GM10248 (cell line): ENCODE measurements around the gene TUBB2B.

Experiments used
- CTCF ChIA-PET: fragments of 300-600 bp; sonication (Branson Sonifier 250); formaldehyde crosslinking; extraction: SDS; loops from one replicate; lab custom pipeline; 2021; ENCODE audit warnings: antibody characterized with exemption; lab: Yijun Ruan, JAX
- POLR2A ChIA-PET: fragments of 350-650 bp; sonication (Branson Sonifier 250); formaldehyde crosslinking; extraction: SDS; loops from one replicate; lab custom pipeline; 2020; ENCODE audit warnings: antibody characterized with exemption; lab: Yijun Ruan, JAX
- DNase-seq: peaks from one replicate; pipeline ENCODE4 v3.0.0; 2012; ENCODE audit errors: extremely low spot score
- TF ChIP-seq, protein P1 (sequence below): IDR thresholded peaks from 2 replicates; pipeline ENCODE4 v1.5.1; 2012; ENCODE audit warnings: mild to moderate bottlenecking, low read depth; ENCODE audit errors: extremely low read depth, missing control alignments, control extremely low read depth

TUBB2B gene

DNA sequence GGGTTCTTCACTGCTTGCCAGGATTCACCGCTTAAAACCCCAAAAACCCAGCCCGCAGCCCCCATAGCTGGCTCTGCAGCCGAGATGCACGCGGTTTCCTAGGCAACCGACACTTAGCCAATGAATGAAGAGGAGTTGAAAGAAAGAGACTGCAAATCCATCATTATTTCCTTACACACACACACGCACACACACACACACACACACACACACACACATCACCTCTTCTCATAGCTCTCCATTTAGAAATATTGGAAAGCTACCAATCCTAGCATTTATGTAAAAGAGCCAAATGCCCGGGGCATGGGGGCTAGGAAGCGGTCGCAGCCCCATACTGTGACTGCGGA is 3.4 kb upstream of the TUBB2B start:
- TF ChIP-seq, protein P1, sequence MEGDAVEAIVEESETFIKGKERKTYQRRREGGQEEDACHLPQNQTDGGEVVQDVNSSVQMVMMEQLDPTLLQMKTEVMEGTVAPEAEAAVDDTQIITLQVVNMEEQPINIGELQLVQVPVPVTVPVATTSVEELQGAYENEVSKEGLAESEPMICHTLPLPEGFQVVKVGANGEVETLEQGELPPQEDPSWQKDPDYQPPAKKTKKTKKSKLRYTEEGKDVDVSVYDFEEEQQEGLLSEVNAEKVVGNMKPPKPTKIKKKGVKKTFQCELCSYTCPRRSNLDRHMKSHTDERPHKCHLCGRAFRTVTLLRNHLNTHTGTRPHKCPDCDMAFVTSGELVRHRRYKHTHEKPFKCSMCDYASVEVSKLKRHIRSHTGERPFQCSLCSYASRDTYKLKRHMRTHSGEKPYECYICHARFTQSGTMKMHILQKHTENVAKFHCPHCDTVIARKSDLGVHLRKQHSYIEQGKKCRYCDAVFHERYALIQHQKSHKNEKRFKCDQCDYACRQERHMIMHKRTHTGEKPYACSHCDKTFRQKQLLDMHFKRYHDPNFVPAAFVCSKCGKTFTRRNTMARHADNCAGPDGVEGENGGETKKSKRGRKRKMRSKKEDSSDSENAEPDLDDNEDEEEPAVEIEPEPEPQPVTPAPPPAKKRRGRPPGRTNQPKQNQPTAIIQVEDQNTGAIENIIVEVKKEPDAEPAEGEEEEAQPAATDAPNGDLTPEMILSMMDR, result no peak
- CTCF ChIA-PET, result interaction anchor here (3.7 kb wide), 1 partner anchor 21 kb away, joined by 26 read pairs; no protein-coding TSS in a partner anchor
- POLR2A ChIA-PET, result no interaction called here
- no peak for DNase-seq

DNA sequence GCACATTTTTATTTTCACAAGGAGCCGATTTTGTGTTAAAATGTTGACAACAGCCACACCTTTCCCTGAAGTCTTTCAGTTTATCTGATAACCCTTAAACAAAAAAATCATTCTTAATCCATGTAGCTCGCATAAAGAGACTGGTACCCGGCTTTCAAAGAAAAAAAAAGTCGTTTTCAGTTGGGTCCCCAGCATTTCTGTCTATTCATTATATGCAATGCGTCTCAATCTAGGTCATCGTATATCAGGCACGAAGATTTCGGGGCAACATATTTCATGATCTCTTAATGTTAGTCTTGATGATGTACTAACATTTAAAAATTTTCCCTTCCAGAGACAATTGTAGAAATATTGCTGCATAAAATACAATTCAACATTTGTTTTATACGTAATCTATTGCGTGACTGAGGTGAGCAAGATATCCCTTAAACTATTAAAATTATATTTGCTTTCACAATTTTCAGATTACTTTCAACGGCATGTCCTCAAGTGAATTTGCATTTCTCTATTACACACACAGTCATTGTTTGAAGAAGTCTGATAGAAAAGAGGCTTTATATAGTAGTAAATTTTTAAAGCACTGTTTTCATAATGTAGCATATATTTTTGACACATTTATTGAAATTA is 2.9 kb upstream of the TUBB2B start:
- DNase-seq, result no peak
- CTCF ChIA-PET, result interaction anchor here (0.9 to 3.7 kb wide), 5 partner anchors 15 to 618 kb away, joined by 3 to 26 read pairs (median 4); partner anchors contain the start of gene FAM50B

DNA sequence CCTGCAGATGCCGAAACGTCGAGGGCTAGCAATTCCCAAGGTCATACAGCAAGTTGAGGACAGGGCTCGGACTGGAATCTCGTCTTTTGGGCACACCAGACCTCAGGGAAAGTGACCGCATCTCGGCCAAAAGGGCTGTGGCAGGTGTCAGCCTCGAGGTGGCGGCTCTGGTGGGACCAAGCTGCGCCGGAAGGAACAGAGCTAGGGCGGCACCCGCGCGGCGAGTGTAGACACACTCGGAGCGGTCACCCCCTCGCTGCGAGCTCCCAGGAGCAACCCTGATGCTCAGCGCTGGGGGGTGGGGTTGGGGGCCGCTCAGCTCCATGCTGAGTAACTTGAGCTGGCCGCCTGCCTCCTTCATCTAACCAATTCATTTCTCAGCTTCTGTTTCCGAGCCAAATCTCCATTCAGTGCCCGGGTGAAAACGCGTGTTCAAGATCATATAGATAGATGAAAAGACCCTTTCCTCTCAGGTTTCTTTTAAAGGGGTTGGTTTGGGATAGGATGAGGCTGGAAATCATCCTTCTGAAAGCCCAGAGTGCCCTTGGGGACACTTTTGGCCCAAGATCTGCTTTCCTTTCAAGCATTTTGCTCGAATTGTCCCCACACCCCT is 2.2 kb upstream of the TUBB2B start:
- ChIA-PET POLR2A (interaction anchor here (1.0 kb wide), 1 partner anchor 166 kb away, joined by 3 read pairs; no protein-coding TSS in a partner anchor), CTCF (interaction anchor here (0.9 to 1.6 kb wide), 5 partner anchors 16 to 619 kb away, joined by 3 to 12 read pairs (median 4); partner anchors contain the start of genes FAM50B and TUBB2A)
- TF ChIP-seq, protein P1, result no peak
- DNase-seq, result no peak

More for the DNA sequence above, 2.9 kb upstream of the TUBB2B start:
- POLR2A ChIA-PET, result no interaction called here
- TF ChIP-seq, protein P1, result no peak

DNA sequence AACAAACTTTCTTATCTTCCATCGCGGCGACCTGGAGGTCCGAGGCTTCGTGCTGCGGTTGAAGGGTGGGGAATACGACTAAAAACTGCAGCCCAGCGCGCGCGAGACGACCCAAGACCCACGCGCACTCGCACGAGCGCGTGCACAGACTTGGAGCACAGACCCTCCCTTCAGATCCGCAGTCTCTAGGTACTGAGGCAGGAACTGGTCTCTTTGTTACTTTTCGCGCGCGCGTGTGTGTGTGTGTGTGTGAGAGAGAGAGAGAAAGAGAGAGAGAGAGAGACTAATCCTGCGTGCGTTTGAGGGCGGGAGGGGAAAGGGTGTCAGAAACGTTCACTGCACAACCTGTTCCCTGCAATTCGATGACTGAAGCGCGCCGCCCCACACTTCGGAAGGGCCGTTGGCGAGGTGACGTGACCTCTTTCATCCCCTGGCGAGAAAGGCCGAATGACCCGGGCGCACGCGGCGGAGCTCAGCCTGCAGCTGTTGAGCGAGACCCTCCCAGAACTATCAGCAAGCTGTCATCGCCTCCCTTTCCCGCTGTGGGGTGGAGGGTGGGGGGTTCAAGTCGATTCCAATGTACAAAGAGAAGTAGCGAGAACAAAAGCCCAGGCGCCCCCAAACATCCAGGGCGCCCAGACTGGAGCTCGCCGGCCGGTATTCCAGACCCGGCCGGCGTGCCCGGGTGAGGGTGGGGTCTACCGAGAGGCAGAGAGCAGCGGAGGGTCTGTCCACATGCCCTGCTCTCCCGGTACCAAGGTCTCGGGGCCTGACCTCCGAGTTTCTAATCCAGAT is 1.5 kb upstream of the TUBB2B start:
- ChIA-PET POLR2A (interaction anchor here (1.0 kb wide), 1 partner anchor 165 kb away, joined by 3 read pairs; no protein-coding TSS in a partner anchor), CTCF (interaction anchor here (0.9 to 1.6 kb wide), 4 partner anchors 17 to 620 kb away, joined by 3 to 12 read pairs (median 4); partner anchors contain the start of genes FAM50B and TUBB2A)
- TF ChIP-seq, protein P1, result no peak
- DNase-seq, result peak; percentile 49

DNA sequence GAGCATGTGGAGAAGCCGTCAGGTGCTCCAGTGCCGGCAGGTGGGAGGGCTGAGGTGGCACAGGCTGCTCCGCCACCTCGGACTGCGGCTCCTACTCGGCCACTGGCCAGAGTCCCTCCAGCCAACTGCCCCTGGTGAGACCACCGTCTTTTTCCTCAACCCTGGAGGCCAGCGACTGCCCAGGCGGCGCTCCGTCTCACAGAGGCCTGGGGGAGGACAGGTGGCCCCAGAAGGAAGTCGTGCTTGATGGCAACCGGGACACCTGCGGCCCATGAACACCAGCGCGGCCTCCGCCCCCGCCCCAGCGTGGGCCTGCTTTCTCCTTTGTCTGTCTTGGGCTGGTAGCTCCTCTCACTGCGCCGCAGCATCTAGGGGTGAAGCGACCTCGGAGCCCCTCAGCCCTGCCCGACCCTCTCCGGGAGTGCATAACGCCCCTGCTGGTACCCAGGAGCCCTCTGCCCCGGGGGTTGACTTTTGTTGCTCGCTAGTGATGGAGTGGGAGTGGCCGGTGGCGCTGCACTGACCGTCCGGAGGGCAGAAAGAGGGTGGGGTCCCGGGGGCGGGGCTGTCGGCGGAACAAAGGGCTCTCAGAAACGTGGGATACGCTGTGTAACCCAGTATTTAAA is 706 bp upstream of the TUBB2B start:
- ChIA-PET POLR2A (no interaction called here), CTCF (no interaction called here)
- DNase-seq, result peak; percentile 62
- TF ChIP-seq, protein P1, result no peak
